Measurements from ENCODE around the gene STUB1. TPM values are rescaled to one million over a fixed set of nuclear protein-coding genes. Genes with fewer than 3 reads are reported as not detected.

STUB1 gene
- total and polyA plus RNA-seq, 10 of the 15 experiments (the other 5 are each of a cell fraction or from before 2014, with no cell fraction given), result 4.2 to 136 (median 67.1) TPM

DNA sequence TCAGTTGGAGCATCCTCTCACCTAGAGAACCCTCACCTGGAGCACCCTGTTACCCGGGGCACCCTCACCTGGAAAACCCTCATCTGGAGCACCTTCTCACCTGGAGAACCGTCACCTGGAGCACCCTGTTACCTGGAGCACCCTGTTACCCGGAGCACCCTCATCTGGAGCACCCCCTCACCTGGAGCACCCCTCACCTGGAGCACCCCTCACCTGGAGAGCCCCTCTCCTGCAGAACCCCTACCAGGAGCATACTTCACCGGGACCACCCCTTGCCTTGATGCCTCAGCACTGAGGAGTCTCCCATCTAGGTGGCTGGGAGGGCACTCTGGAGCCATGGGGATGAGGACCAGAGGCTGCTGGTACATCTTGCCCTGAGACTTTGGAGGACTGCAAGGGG is 28.7 kb downstream of the STUB1 start:
- no peak for DNase-seq (ENCODE audit: low read depth, low spot score)
- Histone ChIP-seq H3K4me1 (ENCODE audit: control insufficient read depth, insufficient read depth, low read length) (no peaks in the 10 kb centered on the region), H3K9ac (ENCODE audit: control insufficient read depth, insufficient read depth, low read length) (no peak overlapping the region), H3K4me3 (no peak overlapping the region), H3K27ac (ENCODE audit: control insufficient read depth, insufficient read depth) (no peak overlapping the region), H3K79me2 (ENCODE audit: control insufficient read depth, insufficient read depth, low read length) (no peaks in the 10 kb centered on the region), H3K4me2 (ENCODE audit: control insufficient read depth, insufficient read depth) (no peak overlapping the region), H3K9me3 (replicated peaks; ENCODE audit: control insufficient read depth, insufficient read depth, low read length) (no peaks in the 10 kb centered on the region), H3K27me3 (replicated peaks in 1 of 2; ENCODE audit: control insufficient read depth in 2 of 2, insufficient read depth in 2 of 2, low read length in 1 of 2) (peaks cover 0 to 3% of the 10 kb centered on the region in 2 experiments; a peak in 2 of 4 replicates), H4K20me1 (ENCODE audit: control insufficient read depth, insufficient read depth) (no peaks in the 10 kb centered on the region), H2AFZ (ENCODE audit: control insufficient read depth, low read depth, low read length) (no peak overlapping the region), H3K36me3 (ENCODE audit: control insufficient read depth in 2 of 2, insufficient read depth in 2 of 2, low read length in 1 of 2) (no peaks in the 10 kb centered on the region)
- SMC1A ChIA-PET (ENCODE audit: uncharacterized antibody, unreplicated experiment), result no interaction called here
- 25% methylated on average over 3 of the region's 4 CpGs for WGBS (ENCODE audit: insufficient coverage, insufficient replicate concordance, low lambda C conversion rate, missing lambda C conversion rate)
- TF ChIP-seq NFXL1 (IDR thresholded peaks at IDR 0.05; ENCODE audit: borderline replicate concordance) (0 out of 2 replicates have a peak, but pooled peaks have one; percentile 83), FOXK2 (IDR thresholded peaks at IDR 0.05) (no peak), HSF1 (IDR thresholded peaks at IDR 0.05; ENCODE audit: low read depth, low read length) (no peak), BCL11A (IDR thresholded peaks at IDR 0.05; ENCODE audit: low read depth, low read length) (no peak), CBFB (IDR thresholded peaks at IDR 0.05; ENCODE audit: low read depth) (no peak), RFX5 (IDR thresholded peaks at IDR 0.05; ENCODE audit: low read depth, low read length) (no peak), BACH1 (IDR thresholded peaks at IDR 0.05; ENCODE audit: borderline replicate concordance) (no peak), MAX (IDR thresholded peaks at IDR 0.05; ENCODE audit: low read depth, low read length) (no peak)
- TF ChIP-seq, protein P1, sequence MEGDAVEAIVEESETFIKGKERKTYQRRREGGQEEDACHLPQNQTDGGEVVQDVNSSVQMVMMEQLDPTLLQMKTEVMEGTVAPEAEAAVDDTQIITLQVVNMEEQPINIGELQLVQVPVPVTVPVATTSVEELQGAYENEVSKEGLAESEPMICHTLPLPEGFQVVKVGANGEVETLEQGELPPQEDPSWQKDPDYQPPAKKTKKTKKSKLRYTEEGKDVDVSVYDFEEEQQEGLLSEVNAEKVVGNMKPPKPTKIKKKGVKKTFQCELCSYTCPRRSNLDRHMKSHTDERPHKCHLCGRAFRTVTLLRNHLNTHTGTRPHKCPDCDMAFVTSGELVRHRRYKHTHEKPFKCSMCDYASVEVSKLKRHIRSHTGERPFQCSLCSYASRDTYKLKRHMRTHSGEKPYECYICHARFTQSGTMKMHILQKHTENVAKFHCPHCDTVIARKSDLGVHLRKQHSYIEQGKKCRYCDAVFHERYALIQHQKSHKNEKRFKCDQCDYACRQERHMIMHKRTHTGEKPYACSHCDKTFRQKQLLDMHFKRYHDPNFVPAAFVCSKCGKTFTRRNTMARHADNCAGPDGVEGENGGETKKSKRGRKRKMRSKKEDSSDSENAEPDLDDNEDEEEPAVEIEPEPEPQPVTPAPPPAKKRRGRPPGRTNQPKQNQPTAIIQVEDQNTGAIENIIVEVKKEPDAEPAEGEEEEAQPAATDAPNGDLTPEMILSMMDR (IDR thresholded peaks at IDR 0.05 in 2 of 3, conservative IDR thresholded peaks at IDR 0.05 in 1 of 3; ENCODE audit: control insufficient read depth in 2 of 3, extremely low read depth in 1 of 3, insufficient read depth in 1 of 3, low read depth in 3 of 3, low read length in 3 of 3), result no peak
- intact Hi-C loops (cut with micrococcal nuclease; ENCODE audit: unreplicated experiment), result no loop called here
- ATAC-seq, result no peak
- POLR2A ChIA-PET, result no interaction called here
- no peak for FAIRE-seq
- RAD21 ChIA-PET (ENCODE audit: unreplicated experiment), result no interaction called here
- no TSS peak for BruUV-seq (replicated peaks)
- in situ Hi-C loops (cut with MboI), result no loop called here
- CTCF ChIA-PET, result interaction anchor here (1.0 kb wide), 1 partner anchor 13 kb away, joined by 5 read pairs; no protein-coding TSS in a partner anchor
